IMR-90 (cell line): ENCODE data around the gene MYO5A. TPM values are rescaled to one million over a fixed set of nuclear protein-coding genes. Genes with fewer than 3 reads are reported as not detected.

Experiments
- ATAC-seq: fragments of 200-7000 bp; cut with Tn5 transposase; 2 replicates; pipeline ENCODE4 v1.9.1; 2020; ENCODE audit warnings: low read depth, mild to moderate bottlenecking, moderate library complexity
- BruUV-seq: library from RNA; stranded (reverse); fragments of 400-500 nt; replicated peaks from 2 replicates; lab custom pipeline; 2021; lab: Mats Ljungman, UMichigan
- CTCF ChIA-PET: fragments of 300-600 bp; formaldehyde crosslinking; extraction: SDS; loops from one replicate; lab custom pipeline; 2021; ENCODE audit warnings: antibody characterized with exemption; lab: Yijun Ruan, JAX
- POLR2A ChIA-PET: fragments of 300-600 bp; sonication (Branson Sonifier 250); formaldehyde crosslinking; loops from one replicate; lab custom pipeline; 2022; ENCODE audit warnings: antibody characterized with exemption; ENCODE audit not compliant: unreplicated experiment; lab: Charles Lee
- DNase-seq: peaks from one replicate; pipeline ENCODE4 v3.0.0; 2013
- H2AFZ ChIP-seq: replicated peaks from 2 replicates; pipeline ENCODE3; 2013; ENCODE audit warnings: low read length, mild to moderate bottlenecking; ENCODE audit not compliant: poor library complexity
- H2AK5ac ChIP-seq: 2 replicates; pipeline ENCODE4 v1.6.1; 2013; ENCODE audit warnings: low read depth, low read length, inconsistent platforms
- H2AK9ac ChIP-seq: replicated peaks from 2 replicates; pipeline ENCODE3; 2013; ENCODE audit warnings: mild to moderate bottlenecking, low read depth, low read length, moderate library complexity; ENCODE audit not compliant: poor library complexity
- H2BK120ac ChIP-seq: 2 replicates; pipeline ENCODE4 v1.6.1; 2013; ENCODE audit warnings: low read depth, low read length, inconsistent platforms
- H2BK15ac ChIP-seq: 3 replicates; pipeline ENCODE4 v1.6.1; 2013; ENCODE audit warnings: low read depth, low read length, inconsistent platforms
- H2BK20ac ChIP-seq: 2 replicates; pipeline ENCODE4 v1.6.1; 2013; ENCODE audit warnings: low read depth, mild to moderate bottlenecking, inconsistent platforms, low read length, moderate library complexity
- H2BK5ac ChIP-seq: 2 replicates; pipeline ENCODE4 v1.6.1; 2013; ENCODE audit warnings: mild to moderate bottlenecking, low read depth, low read length, inconsistent platforms; ENCODE audit not compliant: poor library complexity, severe bottlenecking
- H3K14ac ChIP-seq: replicated peaks from 2 replicates; pipeline ENCODE4 v1.6.1; 2013; ENCODE audit warnings: low read depth, low read length, inconsistent platforms
- H3K18ac ChIP-seq: 2 replicates; pipeline ENCODE4 v1.6.1; 2013; ENCODE audit warnings: low read depth, low read length, control low read depth
- H3K23ac ChIP-seq: 2 replicates; pipeline ENCODE4 v1.6.1; 2013; ENCODE audit warnings: low read depth, low read length, inconsistent platforms
- H3K27ac ChIP-seq: 2 replicates; pipeline ENCODE4 v1.5.1; 2013; ENCODE audit warnings: mild to moderate bottlenecking, control low read depth, low read length; ENCODE audit not compliant: insufficient read depth
- H3K27me3 ChIP-seq: 2 replicates; pipeline ENCODE4 v1.6.1; 2013; ENCODE audit warnings: low read length; ENCODE audit not compliant: control insufficient read depth, insufficient read depth
- H3K36me3 ChIP-seq: 2 replicates; pipeline ENCODE4 v1.6.1; 2013; ENCODE audit warnings: low read length, mixed read lengths; ENCODE audit not compliant: control insufficient read depth, insufficient read depth
- H3K4ac ChIP-seq: 2 replicates; pipeline ENCODE4 v1.6.1; 2013; ENCODE audit warnings: low read depth, low read length, inconsistent platforms
- H3K4me1 ChIP-seq: 2 replicates; pipeline ENCODE4 v1.6.1; 2013; ENCODE audit warnings: low read length, mixed read lengths; ENCODE audit not compliant: control insufficient read depth, insufficient read depth
- H3K4me2 ChIP-seq: 2 replicates; pipeline ENCODE4 v1.6.1; 2013; ENCODE audit warnings: low read depth, mild to moderate bottlenecking, control low read depth, low read length, moderate library complexity
- H3K4me3 ChIP-seq: 2 replicates; pipeline ENCODE4 v1.5.1; 2013; ENCODE audit warnings: low read depth, mild to moderate bottlenecking, control low read depth, low read length, moderate library complexity; ENCODE audit not compliant: insufficient read depth
- H3K56ac ChIP-seq: 2 replicates; pipeline ENCODE4 v1.6.1; 2013; ENCODE audit warnings: low read length, inconsistent platforms; ENCODE audit not compliant: insufficient read depth; ENCODE audit errors: extremely low read depth
- H3K79me1 ChIP-seq, 2 experiments: 2 replicates each; pipeline ENCODE4 v1.6.1; 2013; ENCODE audit warnings: low read length in 2 of 2, inconsistent platforms in 1 of 2, low read depth in 1 of 2
- H3K9ac ChIP-seq: 2 replicates; pipeline ENCODE4 v1.6.1; 2013; ENCODE audit warnings: low read depth, low read length, control low read depth
- H3K9me1 ChIP-seq: 2 replicates; pipeline ENCODE4 v1.6.1; 2013; ENCODE audit warnings: low read length, inconsistent platforms; ENCODE audit not compliant: insufficient read depth
- H3K9me3 ChIP-seq: 2 replicates; pipeline ENCODE4 v1.6.1; 2013; ENCODE audit warnings: low read length; ENCODE audit not compliant: control insufficient read depth, insufficient read depth
- H4K20me1 ChIP-seq: 2 replicates; pipeline ENCODE4 v1.6.1; 2013; ENCODE audit warnings: low read length, inconsistent platforms; ENCODE audit not compliant: insufficient read depth
- H4K5ac ChIP-seq: 2 replicates; pipeline ENCODE4 v1.6.1; 2013; ENCODE audit warnings: mild to moderate bottlenecking, low read depth, low read length, control low read depth
- H4K8ac ChIP-seq, 2 experiments: 2 replicates each; pipeline ENCODE4 v1.6.1; 2013; ENCODE audit warnings: low read depth in 2 of 2, low read length in 2 of 2, control low read depth in 1 of 2, inconsistent platforms in 1 of 2
- H4K91ac ChIP-seq: 2 replicates; pipeline ENCODE4 v1.6.1; 2013; ENCODE audit warnings: low read depth, low read length, inconsistent platforms; ENCODE audit not compliant: insufficient read depth
- MXI1 ChIP-seq: IDR thresholded peaks from 2 replicates; pipeline ENCODE4 v1.6.1; 2012; ENCODE audit warnings: low read depth, mild to moderate bottlenecking, low read length, moderate library complexity, borderline replicate concordance
- NFE2L2 ChIP-seq: fragments of 150-350 bp; IDR thresholded peaks from 2 replicates; pipeline ENCODE4 v1.6.1; 2016; ENCODE audit warnings: low read depth, mild to moderate bottlenecking, low read length
- whole genome bisulfite sequencing, 2 experiments: methylation state at CpG; one replicate each; pipeline versions ENCODE4 v1.1.5 to v1.1.7; 2013; ENCODE audit warnings: missing lambda C conversion rate in 2 of 2; ENCODE audit not compliant: insufficient read length in 1 of 2; ENCODE audit errors: extremely low coverage in 2 of 2; 5-methylcytosine and 5-hydroxymethylcytosine counted together
- dilution Hi-C: fragments of 300-500 bp; cut with HindIII; formaldehyde crosslinking; loops from one replicate; pipeline ENCODE4 v1.14.3; 2018; ENCODE audit warnings: low sequenced_read_pairs; ENCODE audit not compliant: unreplicated experiment
- in situ Hi-C: fragments of 300-500 bp; cut with MboI; formaldehyde crosslinking; loops from 3 replicates; pipeline ENCODE4 v1.14.3; 2019; ENCODE audit warnings: low sequenced_read_pairs, inconsistent platforms, mixed read lengths
- intact Hi-C: fragments of 100-400 bp; cut with micrococcal nuclease; formaldehyde crosslinking; loops from 2 replicates; pipeline ENCODE4 v1.10.0; 2022
- polyA plus RNA-seq, 3 experiments: library from polyadenylated mRNA; depleted of rRNA; stranded (reverse); fragments of >200 nt; gene quantifications; 2 replicates each; pipeline ENCODE4 v1.2.3, GENCODE V29; 2012; ENCODE audit warnings: low replicate concordance in 1 of 3
- total RNA-seq: library from RNA; depleted of rRNA; stranded (reverse); fragments of >200 nt; gene quantifications from 2 replicates; pipeline ENCODE4 v1.2.3, GENCODE V29; 2012
- TF ChIP-seq, protein P1 (sequence below): fragments of 150-350 bp; IDR thresholded peaks from 2 replicates; pipeline ENCODE4 v1.6.1; 2017; ENCODE audit warnings: mild to moderate bottlenecking, antibody characterized with exemption, low read length, low read depth

MYO5A gene
- total and polyA plus RNA-seq, 2 of the 4 experiments (the other 2 are of a cell fraction), result 19.4 to 69.2 TPM

DNA sequence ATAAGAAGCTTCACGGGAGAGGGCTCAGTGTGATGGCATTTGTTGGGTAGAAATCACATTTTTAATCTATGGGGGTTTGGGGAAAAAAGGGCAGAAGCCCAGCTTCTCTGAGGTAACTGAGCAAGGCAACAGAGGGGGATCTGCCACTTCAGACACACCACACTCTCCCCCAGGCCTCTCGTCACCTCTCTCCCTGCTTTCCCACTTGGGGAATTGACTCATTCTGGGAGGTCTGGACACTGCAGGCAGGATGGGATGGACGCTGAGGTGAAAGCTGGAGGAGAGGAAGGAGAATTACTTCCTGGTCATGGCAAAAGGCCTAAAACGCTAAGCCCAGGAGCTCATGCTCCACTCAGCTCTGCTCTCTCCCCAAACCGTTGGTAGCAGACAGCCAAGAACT, 266.3 kb downstream of the MYO5A start:
- in situ Hi-C loops, result no loop called here
- H2AFZ ChIP-seq, result peak overlapping the region; percentile 85
- peaks cover 11% of the 10 kb centered on the region for H3K27me3 ChIP-seq
- peak overlapping the region; percentile 86 for H3K4ac ChIP-seq
- peaks cover 6% of the 10 kb centered on the region; the same call in 1 of the 2 replicates for H3K4me1 ChIP-seq
- intact Hi-C loops, result no loop called here
- no peaks in the 10 kb centered on the region for H3K9me3 ChIP-seq
- peak overlapping the region; percentile 77 for H2AK9ac ChIP-seq
- H3K9me1 ChIP-seq, result peaks cover 10% of the 10 kb centered on the region
- H2BK120ac ChIP-seq, result peak overlapping the region; percentile 95
- H3K14ac ChIP-seq, result peak overlapping the region; percentile 83
- no peaks in the 10 kb centered on the region for H3K36me3 ChIP-seq
- peak overlapping the region; percentile 42; the same call in 1 of the 2 replicates for H3K18ac ChIP-seq
- TF ChIP-seq MXI1 (no peak), NFE2L2 (no peak)
- TF ChIP-seq, protein P1, sequence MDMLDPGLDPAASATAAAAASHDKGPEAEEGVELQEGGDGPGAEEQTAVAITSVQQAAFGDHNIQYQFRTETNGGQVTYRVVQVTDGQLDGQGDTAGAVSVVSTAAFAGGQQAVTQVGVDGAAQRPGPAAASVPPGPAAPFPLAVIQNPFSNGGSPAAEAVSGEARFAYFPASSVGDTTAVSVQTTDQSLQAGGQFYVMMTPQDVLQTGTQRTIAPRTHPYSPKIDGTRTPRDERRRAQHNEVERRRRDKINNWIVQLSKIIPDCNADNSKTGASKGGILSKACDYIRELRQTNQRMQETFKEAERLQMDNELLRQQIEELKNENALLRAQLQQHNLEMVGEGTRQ, result no peak
- peak overlapping the region; percentile 89 for H4K91ac ChIP-seq
- H2BK5ac ChIP-seq, result no peak overlapping the region
- ChIA-PET POLR2A (interaction anchor here (0.6 kb wide), 1 partner anchor 280 kb away, joined by 4 read pairs; no protein-coding TSS in a partner anchor), CTCF (no interaction called here)
- H3K4me2 ChIP-seq, result no peak overlapping the region
- H3K9ac ChIP-seq, result no peak overlapping the region
- H4K8ac ChIP-seq, result peak overlapping the region; percentile 48 to 74
- no peaks in the 10 kb centered on the region for H3K79me1 ChIP-seq
- 0 out of 2 replicates have a peak overlapping the region, but pooled peaks have one; percentile 24 for H3K23ac ChIP-seq
- H2BK15ac ChIP-seq, result peak overlapping the region; percentile 92
- 0 out of 2 replicates have a peak overlapping the region, but pooled peaks have one; percentile 24 for H3K56ac ChIP-seq
- no peak for DNase-seq
- no TSS peak for BruUV-seq
- peak overlapping the region; percentile 92 for H2BK20ac ChIP-seq
- WGBS, 2 experiments, result 83% methylated on average over 1 of the region's 5 CpGs; no CpG with 5 or more reads in 1 of the 2 experiments
- dilution Hi-C loops, result no loop called here
- no peaks in the 10 kb centered on the region for H4K20me1 ChIP-seq
- ATAC-seq, result no peak
- H3K4me3 ChIP-seq, result no peak overlapping the region
- peak overlapping the region; percentile 61 for H2AK5ac ChIP-seq
- 0 out of 2 replicates have a peak overlapping the region, but pooled peaks have one; percentile 4 for H4K5ac ChIP-seq
- H3K27ac ChIP-seq, result no peak overlapping the region; the same call in 1 of the 2 replicates
